ENCODE results near the gene BICD1.

DNA sequence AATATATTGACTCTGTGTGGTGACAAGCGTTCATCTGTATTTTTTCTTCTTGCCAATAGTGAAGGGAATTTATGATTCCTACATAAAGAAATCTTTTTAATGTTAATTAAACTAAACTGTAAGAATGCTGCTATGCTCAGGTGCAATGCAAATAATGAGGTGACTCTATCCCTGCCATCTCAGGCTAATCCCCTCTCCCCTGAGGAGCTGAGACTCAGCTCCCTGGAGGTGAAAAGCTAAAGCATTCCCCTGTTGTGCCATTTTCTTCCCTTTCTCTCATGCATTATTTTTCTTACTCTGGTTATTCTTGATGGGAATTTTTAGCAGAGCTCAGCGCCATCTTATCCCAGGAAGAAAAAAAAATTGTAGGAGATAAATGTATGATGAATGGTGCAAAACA, 178.8 kb downstream of the BICD1 start:
- TF ChIP-seq CEBPB (IDR thresholded peaks at IDR 0.05) (no peak), RAD21 (IDR thresholded peaks at IDR 0.05; ENCODE audit: low read depth) (no peak), EP300 (IDR thresholded peaks at IDR 0.05; ENCODE audit: borderline replicate concordance) (no peak)
- TF ChIP-seq, protein P1, sequence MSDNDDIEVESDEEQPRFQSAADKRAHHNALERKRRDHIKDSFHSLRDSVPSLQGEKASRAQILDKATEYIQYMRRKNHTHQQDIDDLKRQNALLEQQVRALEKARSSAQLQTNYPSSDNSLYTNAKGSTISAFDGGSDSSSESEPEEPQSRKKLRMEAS (IDR thresholded peaks at IDR 0.05) = no peak
